HG02642 (cell line): ENCODE results near the gene CIAPIN1.
"Not testable (repeated sequence)": the region's sequence is repeated elsewhere in the genome, so short reads cannot be mapped to it uniquely, and the experiment has no call there.

Experiments used
- ATAC-seq: cut with Tn5 transposase; IDR thresholded peaks from one replicate; pipeline ENCODE4 v1.9.1; 2021; ENCODE audit warnings: mild to moderate bottlenecking; ENCODE audit not compliant: unreplicated experiment, poor library complexity

The CIAPIN1 gene

DNA sequence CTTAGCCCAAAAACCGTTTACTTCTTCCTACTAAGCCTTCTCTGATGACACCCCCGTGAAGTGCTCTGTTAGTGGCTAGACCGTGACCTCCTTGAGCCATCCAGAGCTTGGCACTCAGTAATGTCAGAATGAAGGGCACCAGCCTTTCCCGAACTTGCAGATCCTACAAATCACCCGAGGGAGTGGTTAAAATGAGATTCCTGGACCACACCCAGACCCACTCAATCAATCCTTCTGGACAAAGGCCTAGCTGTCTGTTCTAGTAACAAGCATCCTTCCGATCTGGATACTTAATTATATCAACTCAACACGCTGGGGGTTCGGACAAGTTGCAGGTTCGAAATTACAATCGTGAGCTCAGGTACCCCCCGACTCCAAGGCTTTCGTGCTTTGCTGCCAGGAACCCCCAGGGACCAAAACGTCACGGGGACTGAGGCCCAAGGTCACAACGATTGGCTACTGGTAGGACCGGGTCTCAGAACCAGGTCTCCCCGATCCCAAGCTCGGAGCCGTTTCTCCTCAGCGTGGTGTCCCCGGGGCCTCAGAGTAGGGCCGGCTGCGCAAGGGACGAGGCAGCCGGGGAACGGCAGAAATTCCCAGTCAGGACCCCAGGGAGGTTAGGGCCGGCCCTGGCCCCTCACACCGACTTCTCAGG, 527 bp downstream of the CIAPIN1 start:
- peak; percentile 46 for ATAC-seq

DNA sequence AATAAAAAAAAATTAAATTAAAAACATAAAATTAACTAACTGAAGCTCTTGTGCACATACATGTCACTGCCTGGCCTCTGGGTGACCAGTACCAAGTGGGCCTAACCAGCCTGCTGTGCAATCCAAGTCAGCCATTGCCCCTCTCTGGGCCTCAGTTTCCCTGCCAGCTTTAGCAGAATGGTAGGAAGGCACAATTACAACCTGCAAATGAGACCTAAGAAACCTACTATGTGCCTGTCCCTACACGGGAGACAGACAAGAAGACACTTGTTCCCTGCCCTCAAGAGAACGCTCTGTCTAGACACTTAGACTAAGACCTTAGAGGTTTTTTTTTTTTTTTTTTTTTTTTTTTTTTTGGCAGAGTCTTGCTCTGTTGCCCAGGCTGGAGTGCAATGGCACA, 1.7 kb downstream of the CIAPIN1 start:
- no peak for ATAC-seq

GRCh38 chr16:57444711-57445110, 2.5 kb downstream of the CIAPIN1 start:
- ATAC-seq: no peak

DNA sequence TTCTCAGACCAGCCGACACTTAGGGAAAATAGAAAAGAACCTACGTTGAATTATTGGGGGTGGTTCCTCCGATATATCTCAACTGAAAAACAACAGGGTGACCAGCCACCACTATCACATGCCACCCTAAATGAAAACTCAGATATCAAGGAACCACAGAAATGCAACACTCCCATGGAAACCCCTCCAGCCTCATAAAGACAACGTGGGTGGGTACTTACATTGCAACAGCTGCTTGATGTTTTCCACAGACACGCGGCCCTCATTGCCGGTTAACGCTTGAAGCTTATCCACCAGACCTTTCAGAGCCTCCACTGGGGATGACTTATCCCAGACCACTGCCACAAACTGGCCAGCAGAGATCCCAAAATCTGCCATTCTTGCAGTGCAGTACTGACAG, 6.6 kb downstream of the CIAPIN1 start:
- ATAC-seq: not testable (repeated sequence)

DNA sequence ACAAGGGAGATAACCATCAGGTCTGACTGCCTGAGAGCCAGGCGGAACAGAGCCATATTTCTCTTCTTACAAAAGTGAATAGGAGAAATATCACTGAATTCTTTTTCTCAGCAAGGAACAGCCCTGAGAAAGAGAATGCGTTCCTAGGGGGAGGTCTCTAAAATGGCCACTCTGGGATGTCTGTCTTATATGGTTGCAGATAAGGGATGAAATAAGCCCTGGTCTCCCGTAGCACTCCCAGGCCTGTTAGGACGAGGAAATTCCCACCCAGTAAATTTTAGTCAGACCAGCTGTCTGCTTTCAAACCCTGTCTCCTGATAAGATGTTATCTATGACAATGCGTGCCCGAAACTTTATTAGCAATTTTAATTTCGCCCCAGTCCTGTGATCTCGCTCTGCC, 7.2 kb downstream of the CIAPIN1 start:
- ATAC-seq: not testable (repeated sequence)

- no peak for ATAC-seq
Observed at GRCh38 chr16:57435838-57436237, 11.3 kb downstream of the CIAPIN1 start.

DNA sequence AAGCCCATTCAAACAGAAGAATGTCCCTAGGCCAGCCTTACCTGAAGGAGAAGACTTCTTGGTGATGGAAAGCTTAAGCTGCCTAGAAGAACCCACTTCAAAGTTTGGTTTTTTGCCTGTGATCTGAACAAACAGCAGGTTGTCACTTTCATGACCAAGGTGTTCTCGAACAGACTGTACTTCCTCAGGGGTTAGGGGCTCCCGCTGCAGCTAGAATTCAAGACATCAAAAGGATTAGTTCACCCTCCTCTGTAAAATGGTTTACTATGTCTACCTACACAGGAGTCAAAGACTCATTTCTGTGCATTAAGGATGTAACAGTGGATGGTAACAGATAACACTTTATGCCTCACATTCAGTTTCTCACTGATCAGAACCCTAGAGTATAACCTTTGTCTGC, 13.2 kb downstream of the CIAPIN1 start:
- ATAC-seq: no peak

- ATAC-seq: no peak
Observed at GRCh38 chr16:57432989-57433388, 14.2 kb downstream of the CIAPIN1 start.

DNA sequence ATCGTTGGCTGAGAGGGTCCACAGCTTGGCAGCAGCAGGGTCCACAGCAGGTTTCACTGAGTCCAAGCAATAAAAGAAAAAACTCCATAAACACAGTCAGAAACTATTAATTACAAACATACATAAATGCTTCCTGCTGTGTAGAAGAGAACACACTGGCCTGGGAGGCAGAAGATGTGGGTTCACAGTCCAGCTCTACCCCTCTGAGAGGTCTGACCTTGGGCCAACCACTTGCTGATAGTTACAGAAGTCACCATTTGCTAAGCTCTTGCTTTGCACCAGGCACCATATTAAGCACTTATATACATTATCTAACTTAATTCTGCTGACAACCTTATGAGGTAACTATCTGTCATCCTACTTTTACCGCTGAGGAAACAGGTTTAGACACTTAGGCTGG, 14.7 kb downstream of the CIAPIN1 start:
- no peak for ATAC-seq

GRCh38 chr16:57430955-57431354, 16.2 kb downstream of the CIAPIN1 start:
- no peak for ATAC-seq

DNA sequence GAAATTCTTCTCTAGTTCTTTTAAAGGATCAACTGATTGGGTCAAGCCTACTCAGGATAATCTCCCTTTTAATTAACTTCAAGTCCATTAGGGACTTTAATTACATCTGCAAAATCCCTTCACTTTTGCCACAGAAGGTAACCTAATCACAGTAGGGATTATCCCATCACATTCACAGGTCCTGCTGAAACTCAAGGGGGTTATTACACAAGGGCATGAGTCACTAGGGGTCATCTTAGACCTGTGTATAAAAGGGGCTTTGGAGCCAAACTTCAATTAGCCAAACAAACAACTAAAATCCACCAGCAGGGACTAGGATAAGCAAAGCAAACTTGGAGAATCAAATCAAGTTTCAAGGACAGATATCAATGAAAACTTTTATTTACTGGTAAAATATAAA, 19.4 kb downstream of the CIAPIN1 start:
- no peak for ATAC-seq

DNA sequence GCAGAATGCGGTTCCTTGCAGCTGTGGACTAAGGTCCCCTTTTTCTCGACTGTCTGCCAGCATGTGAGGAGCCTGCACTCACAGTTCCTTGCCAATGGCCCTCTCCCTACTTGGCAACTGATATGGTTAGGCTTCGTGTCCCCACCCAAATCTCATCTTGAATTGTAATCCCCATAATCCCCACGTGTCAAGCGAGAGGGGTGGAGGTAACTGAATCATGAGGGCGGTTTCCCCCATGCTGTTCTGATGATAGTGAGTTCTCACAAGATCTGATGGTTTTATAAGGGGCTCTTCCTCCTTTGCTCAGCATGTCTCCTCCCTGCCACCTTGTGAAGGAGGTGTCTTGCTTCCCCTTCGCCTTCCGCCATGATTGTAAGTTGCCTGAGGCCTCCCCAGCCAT, 19.9 kb downstream of the CIAPIN1 start:
- ATAC-seq: no peak

- no peak for ATAC-seq
Observed at GRCh38 chr16:57426356-57426755, 20.8 kb downstream of the CIAPIN1 start.

- ATAC-seq: no peak
Observed at GRCh38 chr16:57424583-57424982, 22.6 kb downstream of the CIAPIN1 start.

DNA sequence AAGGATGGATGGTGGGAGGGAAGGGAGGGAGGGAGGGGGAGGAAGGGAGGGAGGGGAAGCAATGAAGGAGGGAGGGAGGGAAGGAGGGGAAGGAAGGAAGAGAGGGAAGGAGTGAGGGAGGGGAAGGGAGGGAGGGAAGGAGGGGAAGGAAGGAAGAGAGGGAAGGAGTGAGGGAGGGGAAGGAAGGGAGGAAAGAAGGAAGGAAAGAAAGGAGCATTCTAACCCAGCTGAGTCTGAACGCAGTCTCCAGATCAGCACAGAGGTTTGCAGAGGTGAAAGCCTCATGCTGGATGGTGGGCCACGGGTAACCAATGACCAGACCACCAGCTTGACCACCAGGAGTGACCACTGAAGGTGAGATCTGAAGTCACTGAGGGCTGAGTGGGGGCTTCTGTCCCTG, 24.0 kb downstream of the CIAPIN1 start:
- no peak for ATAC-seq

- no peak for ATAC-seq
Observed at GRCh38 chr16:57422026-57422944, 24.9 kb downstream of the CIAPIN1 start.

GRCh38 chr16:57419506-57419905, 27.7 kb downstream of the CIAPIN1 start:
- no peak for ATAC-seq

GRCh38 chr16:57416084-57416483, 31.1 kb downstream of the CIAPIN1 start:
- ATAC-seq: no peak

GRCh38 chr16:57413733-57414132, 33.5 kb downstream of the CIAPIN1 start:
- ATAC-seq: no peak

- ATAC-seq: peak; percentile 53
Observed at GRCh38 chr16:57413301-57413730, 33.9 kb downstream of the CIAPIN1 start.

DNA sequence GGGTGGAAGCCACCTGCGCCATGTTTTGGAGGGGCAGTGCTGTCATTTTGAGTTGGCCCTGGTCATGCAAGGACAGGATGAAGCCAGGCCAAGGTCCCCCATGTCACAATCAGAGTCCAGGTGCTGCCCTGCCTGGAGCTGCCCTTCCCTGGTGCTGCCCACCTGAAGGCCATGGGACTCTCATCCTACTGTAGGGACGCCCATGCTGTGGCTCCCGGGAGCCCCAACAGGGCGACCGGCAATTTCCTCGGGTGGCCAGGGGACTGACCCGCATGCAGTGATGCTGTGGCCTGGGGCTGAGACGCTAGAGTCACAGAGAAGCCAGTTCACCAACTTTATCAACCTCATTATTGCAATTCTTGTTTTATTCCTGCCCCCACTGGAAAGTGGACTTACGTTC, 34.6 kb downstream of the CIAPIN1 start:
- no peak for ATAC-seq
